ENCODE data around the gene DEFB132.
"Not testable (repeated sequence)": the region's sequence is repeated elsewhere in the genome, so short reads cannot be mapped to it uniquely, and the experiment has no call there.

DEFB132 gene

GRCh38 chr20:257419-257818 lies at the start of gene DEFB132:
TSS of gene DEFB132 (plus strand) at chr20:257724. CDS start at chr20:257779, 55 bp downstream.
- no peak for DNase-seq

- DNase-seq, result no peak
Observed at GRCh38 chr20:208942-209566, 48.5 kb upstream of the DEFB132 start.

- DNase-seq, result no peak
Observed at GRCh38 chr20:210809-211502, 46.6 kb upstream of the DEFB132 start.

GRCh38 chr20:214383-214782 lies 43.1 kb upstream of the DEFB132 start:
- DNase-seq, result no peak

GRCh38 chr20:215796-216195 lies 41.7 kb upstream of the DEFB132 start:
- DNase-seq, result no peak

GRCh38 chr20:217266-217665 lies 40.3 kb upstream of the DEFB132 start:
- DNase-seq, result no peak

GRCh38 chr20:219290-220115 lies 38.0 kb upstream of the DEFB132 start:
- no peak for DNase-seq

- DNase-seq, result no peak
Observed at GRCh38 chr20:221258-221830, 36.2 kb upstream of the DEFB132 start.

- not testable (repeated sequence) for DNase-seq
Observed at GRCh38 chr20:225879-226278, 31.6 kb upstream of the DEFB132 start.

GRCh38 chr20:226958-227357 lies 30.6 kb upstream of the DEFB132 start, which contains the start of gene DEFB129:
TSS of gene DEFB129 (plus strand) at chr20:227258. CDS start at chr20:227289, 31 bp downstream.
- DNase-seq, result no peak

- DNase-seq, result no peak
Observed at GRCh38 chr20:227439-228105, 30.0 kb upstream of the DEFB132 start.

GRCh38 chr20:235891-236290 lies 21.6 kb upstream of the DEFB132 start:
- DNase-seq, result no peak

GRCh38 chr20:237489-237888 lies 20.0 kb upstream of the DEFB132 start:
- DNase-seq, result no peak

GRCh38 chr20:237929-238328 lies 19.6 kb upstream of the DEFB132 start:
- DNase-seq, result no peak

GRCh38 chr20:242905-243304 lies 14.6 kb upstream of the DEFB132 start:
- DNase-seq, result no peak

- DNase-seq, result no peak
Observed at GRCh38 chr20:251354-251753, 6.2 kb upstream of the DEFB132 start.

- DNase-seq, result no peak
Observed at GRCh38 chr20:252801-253200, 4.7 kb upstream of the DEFB132 start.

GRCh38 chr20:253447-253846 lies 4.1 kb upstream of the DEFB132 start:
- not testable (repeated sequence) for DNase-seq

GRCh38 chr20:258269-258858 lies 840 bp downstream of the DEFB132 start:
- no peak for DNase-seq

GRCh38 chr20:258963-259362 lies 1.4 kb downstream of the DEFB132 start:
- DNase-seq, result no peak

- DNase-seq, result no peak
Observed at GRCh38 chr20:259981-260380, 2.5 kb downstream of the DEFB132 start.

- no peak for DNase-seq
Observed at GRCh38 chr20:263701-264100, 6.2 kb downstream of the DEFB132 start.

Data from activated CD4-positive, CD25-positive, alpha-beta regulatory T cell (primary cell).